HG02938 (cell line): ENCODE measurements around the gene STX17.

Experiments used
- ATAC-seq: cut with Tn5 transposase; IDR thresholded peaks from one replicate; pipeline ENCODE4 v1.9.1; 2021; ENCODE audit warnings: mild to moderate bottlenecking, moderate library complexity; ENCODE audit not compliant: unreplicated experiment

Gene STX17

GRCh38 chr9:99905833-99906402 is 536 bp upstream of the STX17 start:
- ATAC-seq, result no peak

- ATAC-seq, result no peak
These were observed 716 bp downstream of the STX17 start for GRCh38 chr9:99907208-99907532.

- no peak for ATAC-seq
These were observed 5.1 kb downstream of the STX17 start for GRCh38 chr9:99911600-99911999.

- no peak for ATAC-seq
These were observed 10.2 kb downstream of the STX17 start for GRCh38 chr9:99916650-99917049.

GRCh38 chr9:99918134-99918533 is 11.7 kb downstream of the STX17 start:
- ATAC-seq, result no peak

GRCh38 chr9:99919930-99920329 is 13.5 kb downstream of the STX17 start:
- no peak for ATAC-seq

GRCh38 chr9:99921875-99922710 is 15.6 kb downstream of the STX17 start:
- no peak for ATAC-seq

GRCh38 chr9:99922711-99923030 is 16.2 kb downstream of the STX17 start:
- no peak for ATAC-seq

GRCh38 chr9:99925541-99925940 is 19.1 kb downstream of the STX17 start:
- no peak for ATAC-seq

GRCh38 chr9:99929652-99930051 is 23.2 kb downstream of the STX17 start:
- no peak for ATAC-seq

- ATAC-seq, result no peak
These were observed 24.8 kb downstream of the STX17 start for GRCh38 chr9:99931155-99931840.

- no peak for ATAC-seq
These were observed 30.6 kb downstream of the STX17 start for GRCh38 chr9:99936947-99937587.

- no peak for ATAC-seq
These were observed 40.9 kb downstream of the STX17 start for GRCh38 chr9:99947395-99947794.

- ATAC-seq, result no peak
These were observed 42.0 kb downstream of the STX17 start for GRCh38 chr9:99948482-99948881.

GRCh38 chr9:99948896-99949295 is 42.4 kb downstream of the STX17 start:
- no peak for ATAC-seq

- ATAC-seq, result no peak
These were observed 47.5 kb downstream of the STX17 start for GRCh38 chr9:99953861-99954507.

- ATAC-seq, result no peak
These were observed 48.4 kb downstream of the STX17 start for GRCh38 chr9:99954819-99955218.

GRCh38 chr9:99955606-99956005 is 49.2 kb downstream of the STX17 start:
- no peak for ATAC-seq

GRCh38 chr9:99962680-99963261 is 56.3 kb downstream of the STX17 start:
- ATAC-seq, result no peak

GRCh38 chr9:99964336-99964735 is 57.9 kb downstream of the STX17 start:
- ATAC-seq, result no peak

- no peak for ATAC-seq
These were observed 59.5 kb downstream of the STX17 start for GRCh38 chr9:99966001-99966400.
